Duodenal mucosa (tissue), 2 donors: Measurements from ENCODE around the gene CLIC4.

Experiments used
- H3K27ac ChIP-seq: one replicate; pipeline ENCODE4 v1.7.0; 2013; ENCODE audit warnings: low read depth, low read length
- H3K27me3 ChIP-seq, 2 donors: one replicate each; pipeline ENCODE4 v1.7.0; 2013; ENCODE audit warnings: low read length in 2 of 2, control low read depth in 1 of 2; ENCODE audit not compliant: insufficient read depth in 2 of 2, control insufficient read depth in 1 of 2
- H3K36me3 ChIP-seq, 2 donors: one replicate each; pipeline ENCODE4 v1.7.0; 2013; ENCODE audit warnings: low read length in 2 of 2, control low read depth in 1 of 2; ENCODE audit not compliant: insufficient read depth in 2 of 2, control insufficient read depth in 1 of 2
- H3K4me1 ChIP-seq, 2 donors: one replicate each; pipeline ENCODE4 v1.7.0; 2013; ENCODE audit warnings: low read length in 2 of 2, control low read depth in 1 of 2; ENCODE audit not compliant: insufficient read depth in 2 of 2, control insufficient read depth in 1 of 2
- H3K4me3 ChIP-seq, 2 donors: one replicate each; pipeline ENCODE4 v1.7.0; 2013; ENCODE audit warnings: low read length in 2 of 2, low read depth in 1 of 2
- H3K9ac ChIP-seq, 2 donors: one replicate each; pipeline ENCODE4 v1.7.0; 2013; ENCODE audit warnings: low read length in 2 of 2, low read depth in 1 of 2
- H3K9me3 ChIP-seq, 2 donors: one replicate each; pipeline ENCODE4 v1.7.0; 2013; ENCODE audit warnings: low read length in 2 of 2, control low read depth in 1 of 2; ENCODE audit not compliant: control insufficient read depth in 1 of 2

CLIC4 gene

DNA sequence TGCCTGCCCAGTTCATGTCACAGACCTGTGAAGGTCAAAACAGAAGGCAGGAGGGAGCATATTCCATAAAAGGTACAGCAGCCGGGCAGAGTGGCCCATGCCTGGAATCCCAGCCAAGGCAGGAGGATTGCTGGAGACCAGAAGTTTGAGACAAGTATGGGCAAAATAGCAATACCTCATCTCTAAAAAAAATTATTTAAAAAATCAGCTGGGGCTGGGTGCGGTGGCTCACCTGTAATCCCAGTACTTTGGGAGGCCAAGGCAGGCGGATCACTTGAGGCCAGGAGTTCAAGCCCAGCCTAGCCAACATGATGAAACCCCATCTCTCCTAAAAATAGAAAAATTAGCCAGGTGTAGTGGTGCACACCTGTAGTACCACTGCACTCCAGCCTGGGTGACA, 120.3 kb downstream of the CLIC4 start:
- Histone ChIP-seq H3K9ac (no peak overlapping the region), H3K27me3 (peaks cover 0 to 5% of the 10 kb centered on the region in 2 donors), H3K4me1 (peaks cover 36 to 44% of the 10 kb centered on the region in 2 donors), H3K9me3 (no peaks in the 10 kb centered on the region), H3K36me3 (no peaks in the 10 kb centered on the region), H3K27ac (no peak overlapping the region), H3K4me3 (no peak overlapping the region)

DNA sequence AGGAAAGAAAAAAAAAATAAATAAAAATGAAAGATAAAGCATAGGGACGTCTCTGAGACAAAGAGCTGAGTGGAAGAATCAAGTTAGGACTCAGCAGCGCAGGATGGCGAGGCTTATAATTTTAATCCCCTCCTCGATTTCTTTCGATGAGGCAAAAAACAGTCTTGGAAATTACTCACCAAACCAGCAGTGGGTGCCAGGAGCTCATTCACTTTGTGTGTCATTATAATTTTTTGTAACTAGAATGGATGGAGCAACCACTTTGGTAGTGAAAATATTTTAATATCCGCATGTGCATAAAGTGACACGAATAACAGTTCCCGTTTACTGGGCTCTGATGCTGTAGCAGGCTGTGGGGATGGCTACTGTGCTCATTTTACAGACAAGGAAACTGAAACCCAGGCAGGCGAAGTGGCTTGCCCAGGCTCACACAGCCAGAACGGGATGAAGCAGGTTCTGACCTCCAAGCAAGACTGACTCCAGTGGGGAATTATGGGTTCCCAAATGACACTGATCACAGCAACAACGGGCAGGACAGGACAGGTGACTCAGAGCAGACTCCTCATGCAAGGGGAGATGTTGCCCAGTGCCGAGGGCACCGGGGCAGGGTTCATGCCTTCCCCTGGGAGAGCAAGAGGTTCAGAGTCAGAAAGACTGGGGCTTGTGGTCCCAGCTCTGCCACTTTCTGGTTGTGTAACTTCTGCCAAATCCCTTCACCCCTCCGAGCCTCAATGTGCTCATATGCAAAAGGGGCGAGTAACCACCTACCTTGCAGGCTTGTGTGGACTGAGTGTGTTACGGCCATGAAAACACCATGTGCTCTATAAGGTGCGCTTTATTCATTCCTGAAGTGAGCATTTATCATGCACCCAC, 121.2 kb downstream of the CLIC4 start:
- H3K4me1 ChIP-seq = peaks cover 30 to 39% of the 10 kb centered on the region in 2 donors
- H3K9ac ChIP-seq = no peak overlapping the region
- H3K9me3 ChIP-seq = no peaks in the 10 kb centered on the region
- H3K36me3 ChIP-seq = no peaks in the 10 kb centered on the region
- H3K4me3 ChIP-seq = no peak overlapping the region
- H3K27ac ChIP-seq = no peak overlapping the region
- peaks cover 0 to 5% of the 10 kb centered on the region in 2 donors for H3K27me3 ChIP-seq

DNA sequence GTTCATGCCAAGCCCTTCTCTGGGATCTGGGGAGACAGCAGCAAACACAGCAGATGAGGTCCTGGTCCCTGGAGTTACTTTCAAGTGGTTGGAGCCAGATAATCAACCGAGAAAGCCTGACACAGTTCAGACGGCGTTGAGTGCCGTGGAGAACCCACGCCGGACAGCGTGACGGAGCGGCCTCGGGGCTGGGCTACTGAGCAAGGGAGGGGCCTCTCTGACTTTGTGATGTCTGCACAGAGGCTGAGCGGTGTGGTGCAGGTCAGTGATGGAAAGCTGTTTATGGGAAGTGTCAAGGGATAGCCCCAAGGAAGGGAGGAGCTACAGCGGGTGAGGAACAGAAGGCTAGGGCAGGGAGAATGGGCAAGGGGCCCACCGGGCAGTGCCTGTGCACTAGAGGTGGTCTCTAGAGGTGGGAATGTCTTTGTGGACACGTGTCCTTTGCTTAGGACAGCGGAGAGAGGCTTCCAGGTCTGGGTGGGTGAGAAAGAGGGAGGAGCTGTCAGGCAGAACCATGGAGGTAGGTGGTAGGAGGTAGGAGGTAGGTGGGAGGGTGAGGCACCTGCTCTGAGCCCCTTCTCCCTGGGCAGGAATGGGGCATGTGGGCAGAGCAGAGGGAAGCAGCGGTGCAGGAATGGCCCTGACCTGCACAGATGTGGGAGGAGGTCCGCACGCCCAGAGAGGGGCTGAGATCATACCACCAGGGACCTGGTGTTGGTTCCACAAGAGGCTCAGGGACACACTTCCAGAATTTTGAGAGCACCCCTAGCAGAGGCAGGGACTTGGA, 122.0 kb downstream of the CLIC4 start:
- no peak overlapping the region for H3K4me3 ChIP-seq
- peaks cover 0 to 5% of the 10 kb centered on the region in 2 donors for H3K27me3 ChIP-seq
- no peak overlapping the region for H3K9ac ChIP-seq
- H3K27ac ChIP-seq = no peak overlapping the region
- H3K4me1 ChIP-seq = peaks cover 24 to 31% of the 10 kb centered on the region in 2 donors
- H3K36me3 ChIP-seq = no peaks in the 10 kb centered on the region
- no peaks in the 10 kb centered on the region for H3K9me3 ChIP-seq

DNA sequence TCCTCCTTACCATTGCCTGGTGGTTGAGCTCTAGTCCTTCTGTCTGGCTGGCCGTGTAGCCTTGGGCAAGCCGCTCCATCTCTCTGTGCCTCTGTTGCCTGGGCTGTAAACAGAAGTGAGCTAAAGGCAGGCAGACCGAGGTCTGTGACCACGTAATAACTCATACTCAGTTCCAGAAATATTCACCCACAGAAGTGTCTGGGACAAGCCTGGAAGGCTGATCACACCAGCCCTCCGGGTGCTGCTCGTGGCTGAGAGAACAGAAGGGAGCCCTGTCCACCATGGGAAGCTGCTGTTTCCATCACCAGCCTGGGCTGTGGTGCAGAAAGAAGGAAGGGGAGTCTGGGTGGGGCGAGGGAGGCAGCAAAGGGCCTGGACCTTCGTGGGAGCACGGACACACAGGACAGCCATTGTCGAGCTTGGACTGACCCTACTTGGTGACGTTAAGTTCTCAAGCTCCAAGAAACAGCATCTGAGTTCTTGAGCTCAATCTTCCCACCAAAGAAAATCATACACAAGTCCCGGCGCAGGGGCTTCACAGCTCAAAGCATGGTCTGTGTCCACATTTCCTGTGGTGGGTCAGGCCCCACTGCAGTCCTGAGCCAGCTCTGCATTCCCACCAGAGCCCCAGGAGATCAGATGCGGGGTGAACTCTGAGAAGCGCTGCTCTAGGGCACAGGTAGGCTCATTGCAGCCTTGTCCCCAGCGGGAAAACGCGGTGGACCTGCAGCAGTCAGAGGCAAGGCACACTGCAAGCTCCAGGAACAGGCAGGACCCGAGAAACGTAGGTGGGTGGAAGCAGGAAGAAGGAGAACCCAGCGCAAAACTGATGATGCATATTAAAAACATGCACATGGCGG, 123.0 kb downstream of the CLIC4 start:
- H3K27ac ChIP-seq = no peak overlapping the region
- H3K4me1 ChIP-seq = peaks cover 17 to 21% of the 10 kb centered on the region in 2 donors
- H3K4me3 ChIP-seq = no peak overlapping the region
- no peaks in the 10 kb centered on the region for H3K36me3 ChIP-seq
- H3K9me3 ChIP-seq = no peaks in the 10 kb centered on the region
- H3K9ac ChIP-seq = no peak overlapping the region
- peaks cover 0 to 5% of the 10 kb centered on the region in 2 donors for H3K27me3 ChIP-seq

DNA sequence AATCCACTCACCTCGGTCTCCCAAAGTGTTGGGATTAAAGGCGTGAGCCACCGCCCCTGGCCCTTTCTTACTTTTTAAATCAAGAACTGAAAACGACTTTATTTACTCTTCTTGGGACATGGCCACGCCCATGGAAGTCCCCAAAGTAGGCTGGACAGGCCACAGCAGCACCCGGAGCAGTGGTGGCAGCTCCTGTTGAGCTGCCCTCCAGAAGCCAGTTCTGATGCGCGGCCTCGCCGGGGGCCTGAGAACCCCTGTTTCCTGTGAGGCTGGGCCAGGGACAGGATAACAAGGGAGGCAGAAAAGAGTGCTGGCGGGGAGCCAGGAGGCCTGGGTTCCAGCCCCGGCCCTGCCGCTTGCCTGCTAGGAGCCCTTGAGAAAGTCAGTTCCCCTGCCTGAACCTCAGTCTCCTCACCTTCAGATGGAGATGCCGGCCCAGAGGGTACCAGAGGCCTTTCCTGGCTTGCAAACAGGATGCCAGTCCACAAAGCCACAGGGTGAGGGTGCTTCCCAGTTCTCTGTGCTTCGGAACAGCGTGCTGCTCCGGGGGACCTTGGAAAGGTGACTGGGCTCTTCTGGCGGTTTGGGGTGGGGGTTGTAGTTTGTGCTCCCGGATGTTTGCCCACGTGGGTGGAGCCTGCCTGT, 125.4 kb downstream of the CLIC4 start:
- H3K4me1 ChIP-seq = peaks cover 3 to 8% of the 10 kb centered on the region in 2 donors
- H3K9ac ChIP-seq = no peak overlapping the region
- peaks cover 0 to 5% of the 10 kb centered on the region in 2 donors for H3K27me3 ChIP-seq
- H3K36me3 ChIP-seq = no peaks in the 10 kb centered on the region
- no peak overlapping the region for H3K4me3 ChIP-seq
- H3K27ac ChIP-seq = no peak overlapping the region
- H3K9me3 ChIP-seq = no peaks in the 10 kb centered on the region

GRCh38 chr1:24871306-24871901, 126.2 kb downstream of the CLIC4 start:
- H3K27me3 ChIP-seq = peaks cover 0 to 5% of the 10 kb centered on the region in 2 donors
- no peak overlapping the region for H3K27ac ChIP-seq
- no peaks in the 10 kb centered on the region for H3K36me3 ChIP-seq
- H3K4me1 ChIP-seq = peaks cover 3 to 5% of the 10 kb centered on the region in 2 donors
- H3K9ac ChIP-seq = no peak overlapping the region
- no peak overlapping the region for H3K4me3 ChIP-seq
- H3K9me3 ChIP-seq = no peaks in the 10 kb centered on the region

GRCh38 chr1:24872061-24872850, 127.0 kb downstream of the CLIC4 start:
- Histone ChIP-seq H3K4me1 (peaks cover 3 to 4% of the 10 kb centered on the region in 2 donors), H3K9me3 (no peaks in the 10 kb centered on the region), H3K27me3 (peaks cover 0 to 4% of the 10 kb centered on the region in 2 donors), H3K9ac (no peak overlapping the region), H3K36me3 (no peaks in the 10 kb centered on the region), H3K4me3 (no peak overlapping the region), H3K27ac (no peak overlapping the region)

GRCh38 chr1:24873148-24873547, 127.9 kb downstream of the CLIC4 start:
- Histone ChIP-seq H3K9ac (no peak overlapping the region), H3K4me3 (no peak overlapping the region), H3K9me3 (no peaks in the 10 kb centered on the region), H3K4me1 (peaks cover 3 to 4% of the 10 kb centered on the region in 2 donors), H3K27ac (no peak overlapping the region), H3K36me3 (no peaks in the 10 kb centered on the region), H3K27me3 (no peaks in the 10 kb centered on the region)

DNA sequence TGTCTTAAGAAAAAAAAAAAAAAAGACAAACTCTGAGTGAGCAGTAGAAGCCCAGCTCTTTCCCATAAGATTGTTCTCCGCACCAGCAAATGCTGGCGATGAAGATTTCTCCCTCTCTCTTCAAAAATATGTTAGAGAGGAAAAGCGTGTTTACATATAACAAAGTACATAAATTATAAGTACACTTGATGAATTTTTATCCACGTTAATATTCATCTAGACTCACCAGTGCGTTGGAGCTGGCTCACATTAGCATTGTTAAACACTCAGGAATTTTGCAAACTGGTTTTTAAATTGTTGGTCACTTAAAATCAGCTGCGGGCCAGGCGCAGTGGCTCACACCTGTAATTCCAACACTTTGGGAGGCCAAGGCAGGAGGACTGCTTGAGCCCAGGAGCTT, 128.8 kb downstream of the CLIC4 start:
- no peak overlapping the region for H3K27ac ChIP-seq
- no peak overlapping the region for H3K4me3 ChIP-seq
- peaks cover 4% of the 10 kb centered on the region in 2 donors for H3K4me1 ChIP-seq
- H3K27me3 ChIP-seq = no peaks in the 10 kb centered on the region
- no peaks in the 10 kb centered on the region for H3K9me3 ChIP-seq
- no peak overlapping the region for H3K9ac ChIP-seq
- no peaks in the 10 kb centered on the region for H3K36me3 ChIP-seq
